Measurements from ENCODE around the gene KDM7A. TPM values are rescaled to one million over a fixed set of nuclear protein-coding genes. Genes with fewer than 3 reads are reported as not detected.

The KDM7A gene
- polyA plus RNA-seq, 1 of the 3 experiments (the other 2 are of a cell fraction), result 0.94 TPM

- H3K27ac ChIP-seq (ENCODE audit: low read depth in 2 of 2, low read length in 1 of 2), result no peak overlapping the region
- no peaks in the 10 kb centered on the region for H3K36me3 ChIP-seq (replicated peaks in 1 of 2; ENCODE audit: control insufficient read depth in 1 of 2, insufficient read depth in 2 of 2, low read length in 1 of 2)
- WGBS (ENCODE audit: low lambda C conversion rate), result 95% methylated on average over 2 of the region's 2 CpGs
- no peaks in the 10 kb centered on the region for H3K79me2 ChIP-seq (ENCODE audit: insufficient read depth)
- H3K9me3 ChIP-seq, result no peaks in the 10 kb centered on the region
- H3K27me3 ChIP-seq (ENCODE audit: insufficient read depth), result peaks cover 7% of the 10 kb centered on the region; the same call in 1 of the 2 replicates
- H3K9me2 ChIP-seq, result no peaks in the 10 kb centered on the region
- H3K4me3 ChIP-seq (ENCODE audit: low read depth in 2 of 2, low read length in 1 of 2), result no peak overlapping the region
- TF ChIP-seq RFX5 (IDR thresholded peaks at IDR 0.05; ENCODE audit: low read length), result no peak
- no peak for TF ChIP-seq NRF1 (IDR thresholded peaks at IDR 0.05; ENCODE audit: low read depth, low read length)
- TF ChIP-seq, protein P1, sequence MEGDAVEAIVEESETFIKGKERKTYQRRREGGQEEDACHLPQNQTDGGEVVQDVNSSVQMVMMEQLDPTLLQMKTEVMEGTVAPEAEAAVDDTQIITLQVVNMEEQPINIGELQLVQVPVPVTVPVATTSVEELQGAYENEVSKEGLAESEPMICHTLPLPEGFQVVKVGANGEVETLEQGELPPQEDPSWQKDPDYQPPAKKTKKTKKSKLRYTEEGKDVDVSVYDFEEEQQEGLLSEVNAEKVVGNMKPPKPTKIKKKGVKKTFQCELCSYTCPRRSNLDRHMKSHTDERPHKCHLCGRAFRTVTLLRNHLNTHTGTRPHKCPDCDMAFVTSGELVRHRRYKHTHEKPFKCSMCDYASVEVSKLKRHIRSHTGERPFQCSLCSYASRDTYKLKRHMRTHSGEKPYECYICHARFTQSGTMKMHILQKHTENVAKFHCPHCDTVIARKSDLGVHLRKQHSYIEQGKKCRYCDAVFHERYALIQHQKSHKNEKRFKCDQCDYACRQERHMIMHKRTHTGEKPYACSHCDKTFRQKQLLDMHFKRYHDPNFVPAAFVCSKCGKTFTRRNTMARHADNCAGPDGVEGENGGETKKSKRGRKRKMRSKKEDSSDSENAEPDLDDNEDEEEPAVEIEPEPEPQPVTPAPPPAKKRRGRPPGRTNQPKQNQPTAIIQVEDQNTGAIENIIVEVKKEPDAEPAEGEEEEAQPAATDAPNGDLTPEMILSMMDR (IDR thresholded peaks at IDR 0.05), result no peak
- TF ChIP-seq RAD21 (IDR thresholded peaks at IDR 0.05; ENCODE audit: low read length), result no peak
- no peak for TF ChIP-seq PBX3 (IDR thresholded peaks at IDR 0.05)
- TF ChIP-seq SIN3A (IDR thresholded peaks at IDR 0.05; ENCODE audit: borderline replicate concordance, low read depth, low read length), result no peak
- TF ChIP-seq, protein P2, sequence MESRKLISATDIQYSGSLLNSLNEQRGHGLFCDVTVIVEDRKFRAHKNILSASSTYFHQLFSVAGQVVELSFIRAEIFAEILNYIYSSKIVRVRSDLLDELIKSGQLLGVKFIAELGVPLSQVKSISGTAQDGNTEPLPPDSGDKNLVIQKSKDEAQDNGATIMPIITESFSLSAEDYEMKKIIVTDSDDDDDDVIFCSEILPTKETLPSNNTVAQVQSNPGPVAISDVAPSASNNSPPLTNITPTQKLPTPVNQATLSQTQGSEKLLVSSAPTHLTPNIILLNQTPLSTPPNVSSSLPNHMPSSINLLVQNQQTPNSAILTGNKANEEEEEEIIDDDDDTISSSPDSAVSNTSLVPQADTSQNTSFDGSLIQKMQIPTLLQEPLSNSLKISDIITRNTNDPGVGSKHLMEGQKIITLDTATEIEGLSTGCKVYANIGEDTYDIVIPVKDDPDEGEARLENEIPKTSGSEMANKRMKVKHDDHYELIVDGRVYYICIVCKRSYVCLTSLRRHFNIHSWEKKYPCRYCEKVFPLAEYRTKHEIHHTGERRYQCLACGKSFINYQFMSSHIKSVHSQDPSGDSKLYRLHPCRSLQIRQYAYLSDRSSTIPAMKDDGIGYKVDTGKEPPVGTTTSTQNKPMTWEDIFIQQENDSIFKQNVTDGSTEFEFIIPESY (IDR thresholded peaks at IDR 0.05; ENCODE audit: borderline replicate concordance, low read depth), result no peak
- no peak for DNase-seq
- no peak overlapping the region for H3K4me2 ChIP-seq
- H4K20me1 ChIP-seq (ENCODE audit: insufficient read depth), result no peaks in the 10 kb centered on the region
- H2AFZ ChIP-seq (ENCODE audit: low read depth), result no peak overlapping the region
- ChIA-PET POLR2A (interaction anchor here (1.3 kb wide), 1 partner anchor 13 kb away, joined by 5 read pairs; no protein-coding TSS in a partner anchor), CTCF (interaction anchor here (0.6 to 1.1 kb wide), 2 partner anchors 8 to 464 kb away, joined by 3 to 6 read pairs; no protein-coding TSS in a partner anchor)
- H3K9ac ChIP-seq, result no peak overlapping the region
- H3K4me1 ChIP-seq (ENCODE audit: control insufficient read depth in 1 of 2, insufficient read depth in 2 of 2, low read depth in 1 of 2, low read length in 1 of 2), result no peaks in the 10 kb centered on the region
- no peaks in the 10 kb centered on the region for H3F3A ChIP-seq (replicated peaks; ENCODE audit: insufficient read depth)
These were observed 13.1 kb upstream of the KDM7A start for GRCh38 chr7:140189917-140190316.

DNA sequence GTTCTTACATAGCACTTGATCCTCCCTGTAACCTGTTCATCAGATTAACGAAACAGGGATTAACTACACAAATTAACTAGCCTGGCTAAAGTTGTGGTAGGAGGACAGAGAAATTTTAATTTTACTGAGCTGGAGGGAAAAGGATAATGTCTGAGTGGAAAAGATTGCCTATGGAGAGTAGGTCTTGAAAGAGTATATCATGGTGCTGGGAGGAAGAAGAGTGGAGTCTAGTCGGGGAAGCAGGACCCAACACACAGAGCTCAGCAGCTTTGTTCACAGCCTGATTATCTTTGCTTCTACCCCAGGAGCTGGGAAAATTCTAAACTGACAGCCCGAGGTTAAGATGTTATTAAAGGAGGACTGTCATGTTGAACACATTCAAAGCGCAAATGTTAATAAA is 6.1 kb upstream of the KDM7A start:
- Histone ChIP-seq H3K9me2 (no peaks in the 10 kb centered on the region), H3K27me3 (ENCODE audit: insufficient read depth) (peaks cover 15% of the 10 kb centered on the region; the same call in 1 of the 2 replicates), H3K4me1 (ENCODE audit: control insufficient read depth in 1 of 2, insufficient read depth in 2 of 2, low read depth in 1 of 2, low read length in 1 of 2) (no peaks in the 10 kb centered on the region), H3K4me2 (no peak overlapping the region), H3K36me3 (replicated peaks in 1 of 2; ENCODE audit: control insufficient read depth in 1 of 2, insufficient read depth in 2 of 2, low read length in 1 of 2) (no peaks in the 10 kb centered on the region), H4K20me1 (ENCODE audit: insufficient read depth) (no peaks in the 10 kb centered on the region), H2AFZ (ENCODE audit: low read depth) (no peak overlapping the region), H3K79me2 (ENCODE audit: insufficient read depth) (no peaks in the 10 kb centered on the region), H3K27ac (ENCODE audit: low read depth in 2 of 2, low read length in 1 of 2) (no peak overlapping the region), H3K4me3 (ENCODE audit: low read depth in 2 of 2, low read length in 1 of 2) (no peak overlapping the region), H3F3A (replicated peaks; ENCODE audit: insufficient read depth) (no peaks in the 10 kb centered on the region), H3K9ac (no peak overlapping the region), H3K9me3 (no peaks in the 10 kb centered on the region)
- POLR2A ChIA-PET, result no interaction called here
- WGBS (ENCODE audit: low lambda C conversion rate), result 54% methylated on average over 4 of the region's 4 CpGs
- no peak for DNase-seq
- CTCF ChIA-PET, result interaction anchor here (1.0 kb wide), 2 partner anchors 10 to 144 kb away, joined by 4 to 5 read pairs; no protein-coding TSS in a partner anchor
- TF ChIP-seq TAF1 (IDR thresholded peaks at IDR 0.05; ENCODE audit: borderline replicate concordance, low read depth, low read length) (no peak), SIN3A (IDR thresholded peaks at IDR 0.05; ENCODE audit: borderline replicate concordance, low read depth, low read length) (no peak), PBX3 (IDR thresholded peaks at IDR 0.05) (no peak), REST (IDR thresholded peaks at IDR 0.05; ENCODE audit: low read depth, low read length) (no peak), RCOR1 (IDR thresholded peaks at IDR 0.05; ENCODE audit: low read length) (no peak), YY1 (IDR thresholded peaks at IDR 0.05; ENCODE audit: low read depth) (no peak), RAD21 (IDR thresholded peaks at IDR 0.05; ENCODE audit: low read length) (no peak), CHD2 (IDR thresholded peaks at IDR 0.05; ENCODE audit: low read length, partially characterized antibody) (no peak), POLR2AphosphoS5 (IDR thresholded peaks at IDR 0.05; ENCODE audit: low read depth, low read length) (no peak), RXRA (IDR thresholded peaks at IDR 0.05; ENCODE audit: borderline replicate concordance, low read depth) (no peak)
- TF ChIP-seq, protein P3, sequence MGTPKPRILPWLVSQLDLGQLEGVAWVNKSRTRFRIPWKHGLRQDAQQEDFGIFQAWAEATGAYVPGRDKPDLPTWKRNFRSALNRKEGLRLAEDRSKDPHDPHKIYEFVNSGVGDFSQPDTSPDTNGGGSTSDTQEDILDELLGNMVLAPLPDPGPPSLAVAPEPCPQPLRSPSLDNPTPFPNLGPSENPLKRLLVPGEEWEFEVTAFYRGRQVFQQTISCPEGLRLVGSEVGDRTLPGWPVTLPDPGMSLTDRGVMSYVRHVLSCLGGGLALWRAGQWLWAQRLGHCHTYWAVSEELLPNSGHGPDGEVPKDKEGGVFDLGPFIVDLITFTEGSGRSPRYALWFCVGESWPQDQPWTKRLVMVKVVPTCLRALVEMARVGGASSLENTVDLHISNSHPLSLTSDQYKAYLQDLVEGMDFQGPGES (IDR thresholded peaks at IDR 0.05; ENCODE audit: low read depth, low read length), result no peak
